BE2C (cell line): ENCODE measurements around the gene MUC5B.

Experiments
- DNase-seq: peaks from one replicate; pipeline ENCODE4 v3.0.0-alpha.2; 2020
- H3K27me3 ChIP-seq: fragments of 250-450 bp; sonication (Bioruptor Pico); 2 replicates; pipeline ENCODE4 v1.5.1; 2020; ENCODE audit warnings: mild to moderate bottlenecking
- H3K36me3 ChIP-seq: fragments of 250-450 bp; sonication (Bioruptor Pico); 2 replicates; pipeline ENCODE4 v1.5.1; 2020; ENCODE audit warnings: mild to moderate bottlenecking
- H3K4me1 ChIP-seq: fragments of 250-450 bp; sonication (Bioruptor Pico); 2 replicates; pipeline ENCODE4 v1.5.1; 2020
- H3K4me3 ChIP-seq: 2 replicates; pipeline ENCODE4 v1.5.1; 2011; ENCODE audit warnings: low read depth, low read length
- H3K9me3 ChIP-seq: fragments of 250-450 bp; sonication (Bioruptor Pico); 2 replicates; pipeline ENCODE4 v1.5.1; 2020
- CTCF ChIP-seq: IDR thresholded peaks from 2 replicates; pipeline ENCODE4 v1.5.1; 2012; ENCODE audit warnings: mild to moderate bottlenecking, low read depth, low read length

Gene MUC5B

GRCh38 chr11:1204381-1205101, 18.3 kb upstream of the MUC5B start:
- peaks cover 10% of the 10 kb centered on the region for H3K27me3 ChIP-seq
- DNase-seq: no peak
- no peaks in the 10 kb centered on the region for H3K36me3 ChIP-seq
- no peak overlapping the region for H3K4me3 ChIP-seq
- H3K4me1 ChIP-seq: no peaks in the 10 kb centered on the region
- no peaks in the 10 kb centered on the region for H3K9me3 ChIP-seq
- no peak for TF ChIP-seq CTCF

- Histone ChIP-seq H3K9me3 (no peaks in the 10 kb centered on the region), H3K4me3 (no peak overlapping the region), H3K4me1 (no peaks in the 10 kb centered on the region), H3K27me3 (peaks cover 2% of the 10 kb centered on the region), H3K36me3 (no peaks in the 10 kb centered on the region)
- DNase-seq: no peak
- TF ChIP-seq CTCF: no peak
These were observed 17.5 kb upstream of the MUC5B start for GRCh38 chr11:1205121-1205986.

GRCh38 chr11:1205987-1206331, 16.9 kb upstream of the MUC5B start:
- Histone ChIP-seq H3K27me3 (no peaks in the 10 kb centered on the region; the same call in 1 of the 2 replicates), H3K4me1 (no peaks in the 10 kb centered on the region), H3K4me3 (no peak overlapping the region), H3K9me3 (no peaks in the 10 kb centered on the region), H3K36me3 (no peaks in the 10 kb centered on the region)
- TF ChIP-seq CTCF: no peak
- no peak for DNase-seq

GRCh38 chr11:1206391-1207271, 16.2 kb upstream of the MUC5B start:
- Histone ChIP-seq H3K4me3 (no peak overlapping the region), H3K4me1 (no peaks in the 10 kb centered on the region), H3K36me3 (no peaks in the 10 kb centered on the region), H3K27me3 (no peaks in the 10 kb centered on the region; the same call in 1 of the 2 replicates), H3K9me3 (no peaks in the 10 kb centered on the region)
- TF ChIP-seq CTCF: no peak
- DNase-seq: no peak

GRCh38 chr11:1207401-1208143, 15.3 kb upstream of the MUC5B start:
- TF ChIP-seq CTCF: no peak
- no peaks in the 10 kb centered on the region for H3K36me3 ChIP-seq
- no peaks in the 10 kb centered on the region for H3K9me3 ChIP-seq
- no peak overlapping the region for H3K4me3 ChIP-seq
- no peaks in the 10 kb centered on the region for H3K4me1 ChIP-seq
- peak; percentile 2 for DNase-seq
- H3K27me3 ChIP-seq: no peaks in the 10 kb centered on the region; the same call in 1 of the 2 replicates
